ENCODE data around the gene MLLT1. TPM values are rescaled to one million over a fixed set of nuclear protein-coding genes. Genes with fewer than 3 reads are reported as not detected.

Gene MLLT1
- total and polyA plus RNA-seq, 8 donors: 19.6 to 37.5 (median 25.4) TPM

GRCh38 chr19:6236310-6237291, 43.2 kb downstream of the MLLT1 start:
- DNase-seq: peak; percentile 90 to 99 (median 94)
- Histone ChIP-seq H3K4me1 (peaks cover 31 to 39% (median 39%) of the 10 kb centered on the region in 3 donors), H3K9me3 (no peaks in the 10 kb centered on the region), H3K27ac (peak overlapping the region; percentile 1 to 50 (median 38)), H3K4me3 (no peak overlapping the region), H3K36me3 (no peaks in the 10 kb centered on the region), H3K27me3 (no peaks in the 10 kb centered on the region)
- ATAC-seq: peak; percentile 75 to 83 (median 78)
- no peak for FAIRE-seq
- 33 to 34% methylated on average over 39 of the region's 39 CpGs for WGBS, 2 donors
- TF ChIP-seq, protein P1, sequence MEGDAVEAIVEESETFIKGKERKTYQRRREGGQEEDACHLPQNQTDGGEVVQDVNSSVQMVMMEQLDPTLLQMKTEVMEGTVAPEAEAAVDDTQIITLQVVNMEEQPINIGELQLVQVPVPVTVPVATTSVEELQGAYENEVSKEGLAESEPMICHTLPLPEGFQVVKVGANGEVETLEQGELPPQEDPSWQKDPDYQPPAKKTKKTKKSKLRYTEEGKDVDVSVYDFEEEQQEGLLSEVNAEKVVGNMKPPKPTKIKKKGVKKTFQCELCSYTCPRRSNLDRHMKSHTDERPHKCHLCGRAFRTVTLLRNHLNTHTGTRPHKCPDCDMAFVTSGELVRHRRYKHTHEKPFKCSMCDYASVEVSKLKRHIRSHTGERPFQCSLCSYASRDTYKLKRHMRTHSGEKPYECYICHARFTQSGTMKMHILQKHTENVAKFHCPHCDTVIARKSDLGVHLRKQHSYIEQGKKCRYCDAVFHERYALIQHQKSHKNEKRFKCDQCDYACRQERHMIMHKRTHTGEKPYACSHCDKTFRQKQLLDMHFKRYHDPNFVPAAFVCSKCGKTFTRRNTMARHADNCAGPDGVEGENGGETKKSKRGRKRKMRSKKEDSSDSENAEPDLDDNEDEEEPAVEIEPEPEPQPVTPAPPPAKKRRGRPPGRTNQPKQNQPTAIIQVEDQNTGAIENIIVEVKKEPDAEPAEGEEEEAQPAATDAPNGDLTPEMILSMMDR (IDR thresholded peaks at IDR 0.05): no peak
- intact Hi-C loops (cut with DNase I): no loop called here

DNA sequence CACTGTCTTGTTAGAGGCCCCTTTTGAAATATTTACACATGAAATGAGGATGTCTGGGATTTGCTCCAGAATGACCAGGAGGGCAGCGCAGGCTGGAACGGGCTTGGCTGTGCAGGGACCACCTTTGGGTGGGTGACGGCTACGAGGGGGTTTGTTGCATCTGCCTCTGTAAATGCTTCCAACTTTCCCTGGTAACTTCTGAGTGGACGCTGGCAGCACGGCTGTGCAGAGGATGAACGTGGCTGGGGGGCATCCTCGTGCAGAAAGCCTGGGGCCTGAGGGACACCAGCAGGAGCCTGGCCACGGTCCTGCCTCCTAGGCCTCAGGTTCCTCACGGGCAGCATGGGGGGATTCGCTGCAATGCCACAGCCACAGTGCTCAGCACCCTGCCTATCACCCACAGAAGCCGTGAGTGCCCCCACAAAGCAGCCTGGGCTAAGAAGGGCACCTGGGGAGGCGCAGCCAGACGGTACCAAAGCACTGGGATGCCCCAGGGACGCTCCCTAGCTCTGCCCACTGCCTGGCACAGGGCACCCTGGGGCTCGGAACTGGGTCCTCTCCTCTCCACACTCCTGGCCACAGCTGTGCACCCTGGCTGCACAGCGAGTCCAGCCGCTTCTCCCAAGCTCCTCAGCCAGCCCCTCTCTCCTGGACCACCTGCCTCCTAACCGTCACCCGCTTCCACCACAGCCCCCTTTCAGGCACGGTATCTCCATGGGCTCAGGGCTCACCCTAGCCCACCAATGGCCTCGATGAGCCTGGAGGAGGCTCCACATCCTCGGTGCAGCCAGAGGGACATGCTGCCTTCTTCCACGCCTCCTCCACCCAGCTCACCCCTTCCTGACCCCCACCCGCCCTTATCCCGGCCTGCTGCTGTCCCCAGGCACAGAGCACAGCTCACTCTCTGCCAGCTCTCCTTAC, 44.5 kb downstream of the MLLT1 start:
- Histone ChIP-seq H3K27me3 (no peaks in the 10 kb centered on the region), H3K9me3 (no peaks in the 10 kb centered on the region), H3K36me3 (no peaks in the 10 kb centered on the region), H3K27ac (no peak overlapping the region), H3K4me3 (no peak overlapping the region), H3K4me1 (peaks cover 31 to 39% (median 39%) of the 10 kb centered on the region in 3 donors)
- peak in 5 of 6 donors; percentile 13 to 62 (median 35) for DNase-seq
- FAIRE-seq: no peak
- TF ChIP-seq, protein P1 (IDR thresholded peaks at IDR 0.05): no peak
- WGBS, 2 donors: 92 to 93% methylated on average over 23 to 26 of the region's 26 CpGs
- no peak for ATAC-seq
- intact Hi-C loops (cut with DNase I): no loop called here

DNA sequence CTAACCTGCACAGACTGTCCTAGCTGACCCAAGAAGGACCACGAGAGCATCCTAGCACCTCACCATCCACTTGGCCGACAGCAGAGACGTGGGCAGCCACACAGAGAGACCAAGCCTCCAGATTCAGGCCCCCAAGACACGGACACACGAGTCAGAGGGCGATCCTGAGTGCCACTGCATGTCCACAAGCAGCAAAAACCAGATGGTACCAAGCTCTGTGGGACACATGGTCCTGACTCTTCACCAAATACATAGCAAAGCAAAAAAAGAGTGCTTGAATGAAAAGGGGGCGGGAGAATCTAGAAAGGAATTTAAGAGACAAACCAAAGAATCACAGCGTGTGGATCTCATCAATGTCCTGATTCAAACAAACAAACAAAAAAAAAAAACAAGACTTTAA, 45.2 kb downstream of the MLLT1 start:
- Histone ChIP-seq H3K27ac (no peak overlapping the region), H3K27me3 (no peaks in the 10 kb centered on the region), H3K4me3 (no peak overlapping the region), H3K9me3 (no peaks in the 10 kb centered on the region), H3K4me1 (peaks cover 31 to 39% (median 34%) of the 10 kb centered on the region in 3 donors), H3K36me3 (no peaks in the 10 kb centered on the region)
- intact Hi-C loops (cut with DNase I): no loop called here
- no peak for FAIRE-seq
- WGBS, 2 donors: 85 to 86% methylated on average over 8 of the region's 8 CpGs
- TF ChIP-seq, protein P1 (IDR thresholded peaks at IDR 0.05): no peak
- no peak for ATAC-seq
- DNase-seq: no peak

GRCh38 chr19:6233827-6234511, 45.8 kb downstream of the MLLT1 start:
- Histone ChIP-seq H3K4me3 (no peak overlapping the region), H3K27me3 (no peaks in the 10 kb centered on the region), H3K9me3 (no peaks in the 10 kb centered on the region), H3K4me1 (peaks cover 31 to 38% (median 34%) of the 10 kb centered on the region in 3 donors), H3K36me3 (no peaks in the 10 kb centered on the region), H3K27ac (peak overlapping the region; percentile 22 to 70 (median 39))
- no peak for FAIRE-seq
- intact Hi-C loops (cut with DNase I): no loop called here
- TF ChIP-seq, protein P1 (IDR thresholded peaks at IDR 0.05): no peak
- ATAC-seq: no peak
- peak in 4 of 6 donors; percentile 52 to 81 (median 64) for DNase-seq
- WGBS, 2 donors: 60 to 70% methylated on average over 21 of the region's 21 CpGs
